ENCODE data around the gene PLEKHG4B.
"Not testable (repeated sequence)": the region's sequence is repeated elsewhere in the genome, so short reads cannot be mapped to it uniquely, and the experiment has no call there.

PLEKHG4B gene

GRCh38 chr5:194603-195209 lies 102.7 kb downstream of the PLEKHG4B start:
- Histone ChIP-seq H3K27me3 (ENCODE audit: control insufficient read depth in 1 of 2, insufficient read depth in 2 of 2, low read length in 2 of 2) (peaks cover 0 to 12% of the 10 kb centered on the region in 2 donors), H3K36me3 (ENCODE audit: insufficient read depth, low read length) (no peaks in the 10 kb centered on the region), H3K4me1 (ENCODE audit: insufficient read depth, low read length) (peaks cover 9% of the 10 kb centered on the region), H3K27ac (ENCODE audit: low read depth, low read length) (no peak overlapping the region), H3K9ac (ENCODE audit: low read length) (no peak overlapping the region), H3K4me3 (ENCODE audit: low read depth in 1 of 2, low read length in 2 of 2) (no peak overlapping the region), H3K9me3 (ENCODE audit: low read length) (no peaks in the 10 kb centered on the region)

GRCh38 chr5:195401-196160 lies 103.6 kb downstream of the PLEKHG4B start:
- H3K9me3 ChIP-seq (ENCODE audit: low read length): no peaks in the 10 kb centered on the region
- H3K4me3 ChIP-seq (ENCODE audit: low read depth in 1 of 2, low read length in 2 of 2): no peak overlapping the region
- H3K36me3 ChIP-seq (ENCODE audit: insufficient read depth, low read length): no peaks in the 10 kb centered on the region
- H3K27ac ChIP-seq (ENCODE audit: low read depth, low read length): no peak overlapping the region
- peaks cover 0 to 12% of the 10 kb centered on the region in 2 donors for H3K27me3 ChIP-seq (ENCODE audit: control insufficient read depth in 1 of 2, insufficient read depth in 2 of 2, low read length in 2 of 2)
- H3K4me1 ChIP-seq (ENCODE audit: insufficient read depth, low read length): peaks cover 8% of the 10 kb centered on the region
- no peak overlapping the region for H3K9ac ChIP-seq (ENCODE audit: low read length)

DNA sequence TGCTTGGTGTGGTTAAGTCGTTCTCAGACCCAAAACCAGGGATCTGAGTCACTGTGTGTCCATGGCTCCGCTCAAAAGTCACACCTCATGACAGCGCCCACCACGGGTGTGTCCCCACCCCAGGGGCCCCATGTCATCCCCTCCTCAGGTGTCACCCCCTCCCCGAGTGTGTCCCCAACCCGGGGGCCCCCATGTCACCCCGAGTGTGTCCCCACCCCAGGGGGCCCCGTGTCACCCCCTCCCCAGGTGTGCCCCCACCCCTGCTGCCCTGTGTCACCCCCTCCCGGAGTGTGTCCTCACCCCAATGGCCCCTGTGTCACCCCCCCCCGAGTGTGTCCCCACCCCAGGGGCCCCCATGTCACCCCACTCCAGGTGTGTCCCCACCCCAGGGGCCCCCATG lies 104.4 kb downstream of the PLEKHG4B start:
- Histone ChIP-seq H3K27ac (ENCODE audit: low read depth, low read length) (no peak overlapping the region), H3K36me3 (ENCODE audit: insufficient read depth, low read length) (no peaks in the 10 kb centered on the region), H3K4me1 (ENCODE audit: insufficient read depth, low read length) (peaks cover 4% of the 10 kb centered on the region), H3K9ac (ENCODE audit: low read length) (no peak overlapping the region), H3K4me3 (ENCODE audit: low read depth in 1 of 2, low read length in 2 of 2) (no peak overlapping the region), H3K27me3 (ENCODE audit: control insufficient read depth in 1 of 2, insufficient read depth in 2 of 2, low read length in 2 of 2) (peaks cover 0 to 12% of the 10 kb centered on the region in 2 donors), H3K9me3 (ENCODE audit: low read length) (no peaks in the 10 kb centered on the region)

- not testable (repeated sequence) for H3K36me3 ChIP-seq (ENCODE audit: insufficient read depth, low read length); H3K9ac ChIP-seq (ENCODE audit: low read length); H3K27me3 ChIP-seq (ENCODE audit: control insufficient read depth in 1 of 2, insufficient read depth in 2 of 2, low read length in 2 of 2); H3K4me1 ChIP-seq (ENCODE audit: insufficient read depth, low read length); H3K9me3 ChIP-seq (ENCODE audit: low read length); H3K4me3 ChIP-seq (ENCODE audit: low read depth in 1 of 2, low read length in 2 of 2); H3K27ac ChIP-seq (ENCODE audit: low read depth, low read length)
Measured at GRCh38 chr5:197031-197430, 105.1 kb downstream of the PLEKHG4B start.

- Histone ChIP-seq H3K36me3 (ENCODE audit: insufficient read depth, low read length) (peaks cover under 1% of the 10 kb centered on the region), H3K9ac (ENCODE audit: low read length) (no peak overlapping the region), H3K9me3 (ENCODE audit: low read length) (no peaks in the 10 kb centered on the region), H3K27ac (ENCODE audit: low read depth, low read length) (no peak overlapping the region), H3K4me3 (ENCODE audit: low read depth in 1 of 2, low read length in 2 of 2) (no peak overlapping the region), H3K4me1 (ENCODE audit: insufficient read depth, low read length) (no peaks in the 10 kb centered on the region), H3K27me3 (ENCODE audit: control insufficient read depth in 1 of 2, insufficient read depth in 2 of 2, low read length in 2 of 2) (no peaks in the 10 kb centered on the region)
Measured at GRCh38 chr5:197892-198489, 106.0 kb downstream of the PLEKHG4B start.

- H3K36me3 ChIP-seq (ENCODE audit: insufficient read depth, low read length): peaks cover 6% of the 10 kb centered on the region
- H3K27me3 ChIP-seq (ENCODE audit: control insufficient read depth in 1 of 2, insufficient read depth in 2 of 2, low read length in 2 of 2): no peaks in the 10 kb centered on the region
- H3K9me3 ChIP-seq (ENCODE audit: low read length): no peaks in the 10 kb centered on the region
- no peak overlapping the region for H3K4me3 ChIP-seq (ENCODE audit: low read depth in 1 of 2, low read length in 2 of 2)
- no peak overlapping the region for H3K9ac ChIP-seq (ENCODE audit: low read length)
- H3K4me1 ChIP-seq (ENCODE audit: insufficient read depth, low read length): no peaks in the 10 kb centered on the region
- H3K27ac ChIP-seq (ENCODE audit: low read depth, low read length): no peak overlapping the region
Measured at GRCh38 chr5:198516-199196, 106.7 kb downstream of the PLEKHG4B start.

- Histone ChIP-seq H3K9ac (ENCODE audit: low read length) (no peak overlapping the region), H3K36me3 (ENCODE audit: insufficient read depth, low read length) (peaks cover 12% of the 10 kb centered on the region), H3K27ac (ENCODE audit: low read depth, low read length) (no peak overlapping the region), H3K4me1 (ENCODE audit: insufficient read depth, low read length) (no peaks in the 10 kb centered on the region), H3K27me3 (ENCODE audit: control insufficient read depth in 1 of 2, insufficient read depth in 2 of 2, low read length in 2 of 2) (no peaks in the 10 kb centered on the region), H3K4me3 (ENCODE audit: low read depth in 1 of 2, low read length in 2 of 2) (no peak overlapping the region), H3K9me3 (ENCODE audit: low read length) (no peaks in the 10 kb centered on the region)
Measured at GRCh38 chr5:199197-199949, 107.4 kb downstream of the PLEKHG4B start.

- no peak overlapping the region for H3K27ac ChIP-seq (ENCODE audit: low read depth, low read length)
- H3K4me1 ChIP-seq (ENCODE audit: insufficient read depth, low read length): no peaks in the 10 kb centered on the region
- H3K9me3 ChIP-seq (ENCODE audit: low read length): no peaks in the 10 kb centered on the region
- peaks cover 18% of the 10 kb centered on the region for H3K36me3 ChIP-seq (ENCODE audit: insufficient read depth, low read length)
- H3K9ac ChIP-seq (ENCODE audit: low read length): no peak overlapping the region
- H3K4me3 ChIP-seq (ENCODE audit: low read depth in 1 of 2, low read length in 2 of 2): no peak overlapping the region
- no peaks in the 10 kb centered on the region for H3K27me3 ChIP-seq (ENCODE audit: control insufficient read depth in 1 of 2, insufficient read depth in 2 of 2, low read length in 2 of 2)
Measured at GRCh38 chr5:199950-200645, 108.1 kb downstream of the PLEKHG4B start.

- peaks cover 27% of the 10 kb centered on the region for H3K36me3 ChIP-seq (ENCODE audit: insufficient read depth, low read length)
- H3K27me3 ChIP-seq (ENCODE audit: control insufficient read depth in 1 of 2, insufficient read depth in 2 of 2, low read length in 2 of 2): no peaks in the 10 kb centered on the region
- no peak overlapping the region for H3K4me3 ChIP-seq (ENCODE audit: low read depth in 1 of 2, low read length in 2 of 2)
- no peak overlapping the region for H3K9ac ChIP-seq (ENCODE audit: low read length)
- H3K27ac ChIP-seq (ENCODE audit: low read depth, low read length): no peak overlapping the region
- H3K4me1 ChIP-seq (ENCODE audit: insufficient read depth, low read length): no peaks in the 10 kb centered on the region
- H3K9me3 ChIP-seq (ENCODE audit: low read length): no peaks in the 10 kb centered on the region
Measured at GRCh38 chr5:200985-201384, 109.0 kb downstream of the PLEKHG4B start.

DNA sequence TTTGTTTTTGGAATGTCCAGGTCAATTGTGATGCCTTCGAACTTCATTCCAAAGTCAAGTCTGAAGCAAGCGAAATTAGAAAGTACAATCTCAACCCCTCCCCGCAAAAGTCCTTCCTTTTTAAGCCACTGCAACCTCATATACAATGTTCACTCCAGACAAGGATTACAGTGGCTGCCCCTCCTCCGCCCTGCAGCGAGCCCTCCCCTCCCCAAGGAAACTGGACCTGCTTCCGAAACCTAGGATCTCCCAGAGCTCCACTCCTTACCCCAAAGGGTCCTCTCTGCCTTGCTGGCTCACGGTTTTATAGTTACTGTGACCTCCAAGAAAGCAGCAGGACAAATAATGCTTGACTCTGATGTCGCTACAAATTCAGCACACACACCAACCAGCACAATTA lies 109.7 kb downstream of the PLEKHG4B start:
- Histone ChIP-seq H3K27ac (ENCODE audit: low read depth, low read length) (no peak overlapping the region), H3K9ac (ENCODE audit: low read length) (no peak overlapping the region), H3K36me3 (ENCODE audit: insufficient read depth, low read length) (peaks cover 28% of the 10 kb centered on the region), H3K4me1 (ENCODE audit: insufficient read depth, low read length) (peaks cover 7% of the 10 kb centered on the region), H3K4me3 (ENCODE audit: low read depth in 1 of 2, low read length in 2 of 2) (no peak overlapping the region), H3K9me3 (ENCODE audit: low read length) (no peaks in the 10 kb centered on the region), H3K27me3 (ENCODE audit: control insufficient read depth in 1 of 2, insufficient read depth in 2 of 2, low read length in 2 of 2) (no peaks in the 10 kb centered on the region)
